Cardiac septum (tissue), 1 donor: ENCODE data around the gene METTL22. TPM values are rescaled to one million over a fixed set of nuclear protein-coding genes. Genes with fewer than 3 reads are reported as not detected.
"Not testable (repeated sequence)": the region's sequence is repeated elsewhere in the genome, so short reads cannot be mapped to it uniquely, and the experiment has no call there.

Experiments
- DNase-seq: peaks from one replicate; pipeline ENCODE4 v3.0.0-alpha.2; 2020; ENCODE audit warnings: low spot score
- intact Hi-C: fragments of 100-400 bp; cut with DNase I; formaldehyde crosslinking; loops from one replicate; pipeline ENCODE4 v1.14.0; 2022
- total RNA-seq: library from RNA; stranded (reverse); fragmentation: NEBNext Ultra II Directional; extraction: Animal tissue kit (Norgen Biotek cat#: 25700); gene quantifications from one replicate; pipeline ENCODE4 v1.2.1, GENCODE V29; 2021
- donor health status: DM: no; HTN: no; CAD: no.

Gene METTL22
- total RNA-seq, 1 donor from 2014 or later: 31.9 TPM

DNA sequence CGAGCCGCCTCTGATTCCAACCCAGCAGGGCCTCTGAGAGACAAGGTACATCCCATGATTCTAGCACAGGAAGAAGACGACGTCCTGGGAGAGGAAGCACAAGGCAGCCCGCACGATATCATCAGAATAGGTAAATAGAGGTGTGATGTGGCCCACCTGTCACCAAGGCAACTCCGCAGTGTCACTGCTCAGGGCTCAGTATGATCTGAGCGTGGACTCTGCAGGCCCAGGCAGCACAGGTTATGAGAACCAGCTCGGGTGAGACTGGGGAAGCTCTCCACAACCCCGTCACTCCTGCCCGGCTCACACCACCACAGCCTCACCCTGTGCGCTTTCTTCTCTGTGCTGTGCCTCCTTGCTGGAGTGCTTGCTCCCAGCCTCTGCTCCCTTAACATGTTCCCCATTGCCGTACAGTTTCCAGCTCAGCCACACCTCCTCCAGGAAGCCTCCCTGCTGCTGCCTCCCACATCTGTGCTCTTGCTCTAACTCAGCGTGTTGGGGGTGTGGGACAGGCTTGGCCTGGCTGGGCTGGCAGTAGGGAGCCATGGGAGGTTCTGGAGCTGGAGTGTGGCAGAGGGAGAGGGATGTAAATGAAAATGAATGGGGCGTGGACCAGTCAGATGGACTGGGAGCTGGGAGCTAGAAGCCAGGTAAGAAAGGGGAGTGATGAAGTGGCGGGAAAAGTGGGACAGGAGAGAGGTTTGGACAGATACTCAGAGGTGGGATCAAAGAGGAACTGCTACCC, 7.7 kb downstream of the METTL22 start:
- DNase-seq: no peak
- intact Hi-C loops: no loop called here

DNA sequence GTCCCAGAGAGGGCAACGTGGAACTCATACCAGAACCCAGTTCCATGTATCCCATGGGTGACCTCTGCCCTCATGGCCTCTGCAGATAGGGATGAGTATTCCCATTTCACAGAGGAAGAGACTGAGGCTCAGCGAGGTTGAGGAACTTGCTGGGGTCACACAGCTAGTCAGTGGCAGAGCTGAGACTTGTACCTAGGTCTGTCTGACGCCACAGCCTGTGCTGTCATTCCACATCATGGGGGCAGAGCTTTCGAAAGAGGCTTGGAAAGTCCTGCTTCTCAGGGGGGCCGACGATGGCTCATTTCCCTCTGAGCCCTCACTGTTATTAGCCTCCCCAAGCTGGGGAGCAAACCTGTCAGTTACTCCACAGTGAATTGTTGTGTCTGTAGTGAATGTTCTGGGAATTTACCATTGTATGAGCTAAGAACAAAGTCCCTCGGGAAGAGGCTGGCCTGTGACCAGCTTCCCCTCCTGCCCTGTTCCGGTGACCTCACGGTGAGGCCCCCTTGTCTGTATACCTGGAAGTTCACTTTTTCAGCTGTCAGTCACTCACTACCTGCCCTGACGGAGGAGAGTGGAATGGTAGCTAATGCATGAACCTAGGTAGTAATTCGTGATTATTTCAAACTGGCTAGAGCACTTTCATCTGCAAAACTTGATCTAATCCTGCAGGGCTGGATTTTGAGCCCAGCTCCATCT, 8.9 kb downstream of the METTL22 start:
- DNase-seq: no peak
- intact Hi-C loops: no loop called here

DNA sequence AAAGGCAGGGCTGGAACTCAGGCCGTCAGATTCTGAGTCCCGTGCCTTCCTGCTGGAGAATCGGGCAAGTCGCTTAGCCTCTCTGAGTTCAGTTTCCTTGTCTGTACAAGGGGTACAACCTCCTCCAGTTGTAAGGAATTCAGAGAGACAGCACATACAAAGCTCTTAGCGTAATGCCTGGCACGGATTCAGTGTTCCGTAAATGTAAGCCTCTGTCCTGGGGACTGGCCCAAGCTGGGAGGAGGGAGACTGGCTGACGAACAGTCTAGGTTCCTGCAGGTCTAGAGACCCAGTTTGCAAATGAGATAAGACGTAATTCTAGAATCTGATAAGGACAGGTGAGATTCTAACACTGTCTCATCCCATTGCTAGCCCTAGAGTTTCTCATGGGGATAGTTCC, 9.9 kb downstream of the METTL22 start:
- intact Hi-C loops: no loop called here

DNA sequence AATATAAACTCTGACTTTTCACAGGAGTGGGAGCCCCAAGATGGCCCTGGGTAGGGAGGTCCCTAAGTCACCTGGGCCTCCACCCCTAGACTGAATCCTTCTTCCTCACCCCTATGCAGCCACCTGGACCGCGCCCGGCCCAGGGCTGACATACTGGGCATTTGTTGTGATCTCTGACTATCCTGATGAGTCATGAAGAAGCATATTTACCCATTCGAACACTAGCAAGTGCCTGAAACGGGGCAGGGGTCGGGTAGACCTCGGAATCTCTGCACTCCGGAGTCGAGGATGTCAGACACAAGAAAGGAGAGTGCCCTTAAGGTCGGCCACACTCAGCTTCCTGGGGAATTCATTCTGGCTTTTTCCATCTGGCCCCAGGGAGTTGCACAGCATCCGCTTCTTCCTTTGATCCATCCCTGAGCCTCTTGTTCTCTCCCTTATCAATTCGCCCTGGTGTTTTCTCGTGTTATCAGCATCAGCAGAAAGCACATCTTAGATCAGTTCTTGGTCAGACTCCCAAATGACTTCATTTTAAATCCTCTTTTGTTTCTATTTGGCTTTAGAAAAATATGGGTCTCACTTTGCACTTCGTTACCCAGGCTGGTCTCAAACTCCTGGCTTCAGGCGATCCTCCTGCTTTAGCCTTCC, 10.4 kb downstream of the METTL22 start:
- DNase-seq: no peak
- intact Hi-C loops: no loop called here

More for the DNA sequence above, 9.9 kb downstream of the METTL22 start:
- DNase-seq: no peak

DNA sequence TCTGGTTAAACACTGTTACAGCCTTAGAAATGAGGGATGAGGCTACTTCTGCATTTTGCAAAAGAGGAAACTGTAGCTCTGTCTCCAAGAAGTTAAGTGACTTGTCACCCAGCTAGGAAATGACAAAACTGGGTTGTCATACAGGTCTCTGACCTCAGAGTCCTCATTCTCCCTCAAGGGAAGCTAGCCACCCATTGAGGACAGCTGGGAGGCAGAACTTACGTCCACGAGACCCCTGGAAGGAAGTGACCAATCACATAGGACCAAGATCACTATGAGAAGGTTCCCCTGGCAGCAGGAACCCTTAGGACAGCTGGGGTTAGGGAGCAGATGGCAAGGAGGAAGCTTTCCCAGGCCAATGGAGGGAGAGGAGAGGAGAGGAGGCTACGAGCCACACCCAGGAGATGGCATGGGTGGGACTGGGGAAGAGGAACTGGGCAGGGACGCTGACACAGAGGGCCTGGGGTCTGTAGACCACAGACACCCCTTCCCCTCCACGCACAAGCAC, 11.2 kb downstream of the METTL22 start:
- intact Hi-C loops: no loop called here
- DNase-seq: peak; percentile 78

DNA sequence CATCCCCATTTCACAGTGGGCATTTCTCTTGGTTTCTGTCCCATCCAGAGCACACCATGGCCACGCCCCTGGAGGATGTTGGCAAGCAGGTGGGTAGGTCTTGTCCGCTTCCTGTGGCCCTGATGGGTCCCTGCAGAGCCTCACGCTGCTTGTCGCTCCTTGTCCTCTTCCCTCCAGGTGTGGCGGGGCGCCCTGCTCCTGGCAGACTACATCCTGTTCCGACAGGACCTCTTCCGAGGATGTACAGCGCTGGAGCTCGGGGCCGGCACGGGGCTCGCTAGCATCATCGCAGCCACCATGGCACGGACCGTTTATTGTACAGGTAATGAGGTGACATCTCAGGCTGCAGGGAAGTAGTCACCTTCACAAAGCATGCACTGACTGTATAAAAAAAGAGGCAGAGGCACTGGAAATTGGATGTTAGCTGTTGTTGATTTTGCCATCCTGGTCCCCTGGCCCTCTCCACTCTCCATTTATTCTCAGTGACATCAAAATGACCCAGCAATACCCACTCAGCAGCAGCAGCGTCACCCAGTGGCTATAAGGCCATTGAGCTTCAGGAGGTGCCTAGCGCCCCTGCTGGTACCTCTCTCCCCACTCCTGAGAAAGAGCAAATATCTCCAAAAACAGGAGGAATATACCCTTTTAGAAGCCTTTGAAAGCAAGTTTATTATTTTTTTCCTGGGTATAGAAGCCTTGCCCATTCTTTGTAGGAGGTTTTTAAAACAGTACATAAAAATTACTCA, 13.7 kb downstream of the METTL22 start:
- DNase-seq: no peak
- intact Hi-C loops: no loop called here

DNA sequence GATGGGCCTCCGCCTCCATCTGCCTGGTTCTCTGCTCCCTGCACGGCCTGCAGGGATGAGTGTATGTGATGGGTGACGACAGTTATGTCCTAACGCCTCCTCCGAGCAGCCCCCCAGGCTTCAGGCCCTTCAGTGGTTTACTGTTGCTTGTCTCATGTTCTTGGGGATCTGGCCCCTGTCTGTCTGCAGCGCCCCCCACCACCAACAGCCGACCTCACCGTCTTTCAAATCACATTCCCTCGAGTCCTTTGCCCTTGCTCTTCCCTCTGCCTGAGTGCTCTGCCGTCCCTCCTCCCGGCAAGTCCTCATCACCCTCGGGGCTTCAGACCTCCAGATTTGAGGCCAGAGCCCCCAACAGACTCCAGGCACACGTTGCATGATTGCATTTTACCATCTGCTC, 18.2 kb downstream of the METTL22 start:
- no peak for DNase-seq
- intact Hi-C loops: no loop called here

DNA sequence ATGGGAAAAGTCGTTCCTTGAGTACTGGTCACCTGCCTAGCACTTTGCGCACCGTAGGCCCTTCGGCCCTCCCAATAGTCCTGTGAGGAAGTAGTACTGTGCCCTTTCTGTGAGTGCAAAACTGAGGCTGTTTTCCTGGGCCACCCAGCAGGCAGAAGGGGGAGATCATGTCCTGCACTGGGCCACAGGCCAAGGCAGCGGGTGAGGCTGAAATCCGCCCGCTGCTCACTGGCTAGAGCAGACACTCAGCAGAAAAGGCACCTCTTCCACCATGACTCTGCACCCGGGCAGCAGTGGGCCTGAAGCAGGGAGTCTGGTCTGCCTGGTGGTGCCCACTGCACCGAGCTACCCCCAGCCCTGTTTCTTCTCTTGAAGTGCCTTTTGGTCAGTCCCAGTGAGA, 20.2 kb downstream of the METTL22 start:
- intact Hi-C loops: no loop called here

DNA sequence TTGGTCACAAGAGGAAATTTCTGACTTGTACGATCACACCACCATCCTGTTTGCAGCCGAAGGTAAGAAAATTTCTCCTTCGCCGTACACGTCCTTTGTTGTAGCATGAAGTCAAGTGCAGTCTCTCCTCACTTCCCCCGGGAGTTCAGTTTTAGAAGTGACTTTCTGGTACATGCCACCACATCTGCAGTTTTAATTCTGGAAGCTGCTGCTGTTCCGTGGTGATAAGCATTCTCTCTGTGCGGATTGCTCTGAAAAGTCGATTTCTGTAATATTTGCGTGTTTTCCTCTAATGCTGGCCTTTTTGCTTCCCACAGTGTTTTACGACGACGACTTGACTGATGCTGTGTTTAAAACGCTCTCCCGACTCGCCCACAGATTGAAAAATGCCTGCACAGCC, 20.6 kb downstream of the METTL22 start:
- no peak for DNase-seq
- intact Hi-C loops: no loop called here

More for the DNA sequence above, 20.2 kb downstream of the METTL22 start:
- DNase-seq: no peak

DNA sequence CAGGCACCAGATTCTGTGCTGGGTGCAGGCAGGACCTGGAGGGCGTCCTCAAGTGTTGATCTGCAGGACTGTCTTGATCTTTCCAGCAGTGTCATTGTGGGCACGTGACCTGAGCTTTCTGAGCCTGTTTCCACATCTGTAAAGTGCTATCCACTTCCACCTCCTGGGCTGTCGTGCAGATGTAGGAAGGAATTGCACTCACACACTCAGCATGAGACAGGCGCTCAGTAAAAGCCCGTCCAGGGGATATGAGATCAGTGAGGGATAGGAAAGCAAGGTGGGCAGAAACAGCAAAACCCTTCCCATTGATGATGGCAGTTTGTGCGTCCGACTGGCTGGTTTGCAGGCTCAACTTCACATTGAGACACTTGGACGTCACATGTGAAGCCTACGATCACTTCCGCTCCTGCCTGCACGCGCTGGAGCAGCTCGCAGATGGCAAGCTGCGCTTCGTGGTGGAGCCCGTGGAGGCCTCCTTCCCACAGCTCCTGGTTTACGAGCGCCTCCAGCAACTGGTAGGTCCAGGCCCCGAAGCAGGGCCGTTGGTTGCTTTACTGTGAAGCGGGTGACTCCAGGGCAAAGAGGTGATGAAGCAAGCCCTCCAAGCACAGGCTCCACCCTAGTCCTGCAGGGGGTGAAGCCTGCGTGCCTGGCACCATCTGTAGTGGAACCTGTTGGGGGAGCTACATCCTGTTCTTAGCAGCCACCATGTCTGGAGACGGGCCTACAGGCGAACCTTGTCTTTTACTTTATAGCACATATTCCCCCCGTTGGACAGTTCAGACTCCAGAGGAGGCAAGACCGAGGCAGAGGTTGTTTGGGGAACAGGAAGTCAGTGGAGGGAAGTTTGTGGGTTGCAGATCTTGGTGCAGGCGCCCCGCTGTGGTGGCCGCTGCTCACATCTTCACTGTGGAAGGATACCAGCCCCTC, 23.0 kb downstream of the METTL22 start:
- peak; percentile 88 for DNase-seq
- intact Hi-C loops: no loop called here

DNA sequence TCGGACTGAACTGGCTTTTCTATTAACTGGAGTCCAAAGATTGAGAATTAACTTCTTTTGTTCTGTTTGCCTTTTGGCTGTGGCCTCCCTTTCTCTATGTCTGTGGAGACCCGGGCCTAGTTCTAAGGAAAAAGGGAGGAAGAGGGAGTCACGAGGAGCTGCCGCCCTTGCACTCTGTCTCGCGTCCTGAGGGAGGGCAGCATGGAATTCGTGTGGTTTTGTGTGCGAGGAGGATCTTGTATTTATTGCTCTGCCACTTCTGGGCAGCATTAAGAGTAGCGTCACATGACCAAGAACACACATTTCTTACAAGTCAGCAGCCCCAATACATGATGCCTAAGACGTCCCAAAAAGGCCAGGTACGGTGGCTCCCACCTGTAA, 23.6 kb downstream of the METTL22 start:
- intact Hi-C loops: no loop called here
- no peak for DNase-seq

DNA sequence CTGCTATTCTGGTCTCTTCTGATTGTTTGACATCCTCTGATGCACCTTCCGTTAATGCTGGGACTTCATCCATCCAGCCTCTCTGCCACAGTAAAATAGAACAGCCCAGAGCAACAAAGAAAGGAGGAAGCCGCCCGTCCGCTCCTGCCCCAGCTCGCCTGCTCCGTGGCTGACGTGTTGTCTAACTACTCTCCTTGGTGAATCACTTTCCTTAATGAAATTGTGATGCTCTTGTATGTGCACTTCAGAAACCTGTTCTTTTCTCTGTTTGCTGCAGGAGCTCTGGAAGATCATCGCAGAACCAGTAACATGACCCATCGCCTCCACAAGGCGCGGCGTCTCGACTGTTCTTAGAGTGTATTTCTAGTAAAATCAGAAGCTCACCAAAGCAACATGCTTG, 24.3 kb downstream of the METTL22 start:
- DNase-seq: no peak
- intact Hi-C loops: no loop called here

DNA sequence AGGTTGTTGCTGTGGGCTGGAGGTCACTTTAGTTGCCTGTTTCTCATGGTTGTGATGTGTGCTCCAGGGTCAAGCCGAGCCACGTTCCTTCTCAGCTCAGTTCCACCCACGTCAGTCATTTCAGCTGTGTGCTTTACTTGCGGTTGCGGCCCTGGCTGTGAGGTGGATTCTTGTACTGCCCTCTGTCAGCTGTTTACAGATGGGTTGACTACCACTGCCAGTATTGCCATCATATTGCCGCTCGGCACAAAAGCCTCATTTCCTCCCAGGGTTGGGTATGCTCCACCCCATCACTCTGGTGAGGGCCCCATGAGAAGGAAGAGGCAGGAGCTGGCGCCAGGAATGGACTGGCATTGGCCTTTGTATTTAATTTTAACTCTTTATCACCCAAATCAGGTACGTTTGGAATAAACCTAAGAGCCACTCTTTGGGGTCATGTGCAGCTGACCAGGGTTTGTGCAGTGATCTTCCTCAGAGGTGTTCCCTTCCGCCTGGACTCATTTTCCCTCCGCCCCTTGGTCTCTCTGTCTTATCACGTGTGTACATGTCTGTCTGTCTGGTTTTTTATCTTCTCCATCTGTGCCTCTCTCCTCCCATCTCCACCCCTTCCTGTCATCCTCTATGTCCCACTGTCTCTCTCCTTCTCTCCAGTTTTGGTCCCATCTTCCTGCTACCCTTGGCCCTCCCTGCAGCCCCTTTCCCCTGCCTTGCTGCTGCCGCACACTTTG, 25.0 kb downstream of the METTL22 start:
- intact Hi-C loops: no loop called here
- DNase-seq: no peak

DNA sequence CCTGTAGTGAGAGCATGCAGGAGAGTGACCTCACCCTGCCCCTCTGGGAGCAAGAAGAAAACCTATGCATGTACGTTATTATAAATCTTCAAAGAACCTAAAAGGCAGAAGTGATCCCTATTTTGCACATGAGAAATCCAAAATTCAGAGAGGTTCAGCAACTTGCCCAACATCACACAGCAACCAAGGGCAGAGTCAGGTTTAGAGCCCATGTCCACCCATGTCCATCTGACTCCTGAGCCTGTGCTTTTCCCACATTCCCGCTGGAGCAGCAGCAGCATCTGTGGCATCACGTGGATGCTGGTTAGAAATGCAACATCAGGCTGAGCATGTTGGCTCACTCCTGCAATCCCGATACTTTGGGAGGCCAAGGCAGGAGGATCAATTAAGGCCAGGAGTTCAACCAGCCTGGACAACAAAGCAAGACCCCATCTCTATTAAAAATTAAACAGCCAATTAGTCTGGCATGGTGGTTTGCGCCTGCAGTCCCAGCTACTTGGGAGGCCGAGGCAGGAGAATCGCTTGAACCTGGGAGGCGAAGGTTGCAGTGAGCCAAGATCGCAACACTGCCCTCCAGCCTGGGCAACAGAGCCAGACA, 26.3 kb downstream of the METTL22 start:
- intact Hi-C loops: no loop called here
- DNase-seq: no peak

DNA sequence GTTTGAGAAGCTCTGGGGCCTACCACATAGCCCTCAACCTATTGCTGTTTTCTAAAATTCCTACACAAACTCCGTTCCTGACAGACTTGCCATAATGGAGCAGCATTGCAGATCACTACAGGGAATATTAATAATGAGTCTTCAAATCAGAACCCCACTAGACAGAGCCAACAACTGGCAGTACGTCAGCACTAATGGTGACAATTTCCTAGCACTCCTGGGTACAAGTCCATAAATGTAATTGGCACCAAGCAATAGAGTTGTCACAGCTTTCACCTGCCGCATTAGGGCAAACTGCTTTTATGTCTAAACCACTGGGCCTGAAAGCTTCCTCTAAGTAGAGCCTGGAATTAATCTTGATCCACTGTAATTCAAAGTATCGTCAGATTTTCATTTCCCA, 27.4 kb downstream of the METTL22 start:
- intact Hi-C loops: no loop called here
- no peak for DNase-seq

DNA sequence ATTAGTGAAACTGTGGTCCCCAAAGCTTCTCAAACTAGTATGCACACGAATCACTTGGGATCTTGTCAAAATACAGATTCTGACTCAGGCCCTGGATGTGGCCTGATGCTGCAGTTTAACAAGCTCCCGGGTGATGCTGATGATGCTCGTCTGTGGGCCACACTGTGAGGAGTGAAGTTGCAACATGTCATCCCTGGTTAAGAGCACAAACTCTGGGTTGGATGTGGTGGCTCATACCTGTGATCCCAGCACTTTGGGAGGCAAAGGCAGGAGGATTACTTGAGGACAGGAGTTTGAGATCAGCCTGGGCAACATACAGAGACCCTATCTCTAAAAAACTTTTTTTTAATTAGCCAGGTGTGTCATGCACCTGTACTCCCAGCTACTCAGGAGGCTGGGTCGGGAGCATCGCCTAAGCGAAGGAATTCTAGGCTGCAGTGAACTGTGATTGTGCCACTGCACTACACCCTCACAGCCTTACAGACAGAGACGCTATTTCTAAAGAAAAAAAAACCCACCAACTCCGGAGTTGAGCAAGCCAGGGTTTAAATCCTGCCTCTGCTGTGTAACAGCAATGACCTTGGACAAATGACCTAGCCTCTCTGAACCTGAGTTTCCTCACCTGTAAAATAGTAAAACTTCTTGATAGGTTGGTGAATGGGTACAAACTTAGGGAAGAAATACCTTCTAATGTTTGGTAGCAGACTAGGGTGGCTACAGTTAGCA, 28.5 kb downstream of the METTL22 start:
- intact Hi-C loops: no loop called here
- no peak for DNase-seq

DNA sequence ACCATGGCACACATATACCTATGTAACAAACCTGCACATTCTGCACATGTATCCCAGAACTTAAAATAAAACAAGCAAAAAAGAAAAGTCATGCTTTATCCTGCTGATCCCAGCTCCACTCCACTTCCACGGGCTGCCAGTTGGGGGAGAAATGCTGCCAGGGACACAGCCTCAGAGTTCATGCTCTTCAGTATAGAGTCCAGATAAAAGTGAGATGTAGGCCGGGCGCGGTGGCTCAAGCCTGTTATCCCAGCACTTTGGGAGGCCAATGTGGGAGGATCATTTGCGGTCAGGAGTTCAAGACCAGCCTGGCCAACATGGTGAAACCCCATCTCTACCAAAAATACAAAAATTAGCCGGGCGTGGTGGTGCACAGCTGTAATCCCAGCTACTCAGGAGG, 30.5 kb downstream of the METTL22 start:
- intact Hi-C loops, DNase-seq: not testable (repeated sequence)
